Epithelial cell of prostate (primary cell): ENCODE measurements around the gene MANBA.
A peak's percentile ranks its signal among the peaks of the same experiment; 100 is the strongest.
"Not testable (repeated sequence)": the region's sequence is repeated elsewhere in the genome, so short reads cannot be mapped to it uniquely, and the experiment has no call there.

Experiments used
- DNase-seq: peaks from one replicate; pipeline ENCODE4 v3.0.0-alpha.2; 2011; ENCODE audit warnings: low read depth, low spot score
- H3K27ac ChIP-seq: fragments of 450-650 bp; 2 replicates; pipeline ENCODE4 v1.5.1; 2017; ENCODE audit warnings: mild to moderate bottlenecking

The MANBA gene

DNA sequence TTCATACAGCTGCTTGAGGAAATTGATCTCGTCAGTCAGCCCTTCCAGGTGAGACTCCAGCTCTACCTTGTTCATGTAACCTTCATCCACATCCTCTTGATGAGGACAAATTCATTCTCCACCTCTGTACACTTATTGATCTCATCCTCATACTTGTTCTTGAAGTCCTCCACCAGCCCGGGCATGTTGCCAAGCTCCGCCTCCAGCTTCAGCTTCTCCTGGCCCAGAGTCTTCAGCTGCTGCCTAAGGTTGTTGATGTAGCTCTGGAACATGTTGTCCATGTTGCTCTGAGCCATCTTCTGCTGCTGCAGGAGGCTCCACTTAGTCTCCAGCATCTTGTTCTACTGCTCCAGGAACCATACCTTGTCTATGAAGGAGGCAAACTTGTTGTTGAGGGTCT lies 31.3 kb downstream of the MANBA start:
- DNase-seq, H3K27ac ChIP-seq: not testable (repeated sequence)

DNA sequence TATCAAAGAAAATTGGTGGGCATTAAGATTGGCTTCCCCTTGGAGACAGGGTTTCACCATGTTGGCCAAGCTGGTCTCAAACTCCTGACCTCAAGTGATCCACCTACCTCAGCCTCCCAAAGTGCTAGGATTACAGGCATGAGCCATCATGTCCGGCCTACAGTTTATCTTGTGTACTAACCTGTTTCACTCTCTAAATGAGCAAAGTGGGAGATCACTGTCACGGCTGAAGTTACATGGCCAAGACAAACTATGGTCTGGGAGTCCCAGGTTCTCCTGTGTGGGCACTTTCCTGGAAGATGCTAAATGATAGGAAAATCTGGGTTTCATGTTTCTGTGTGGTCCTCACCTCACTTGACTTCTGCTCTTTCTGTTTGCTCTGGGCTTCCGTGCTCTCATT lies 33.8 kb downstream of the MANBA start:
- H3K27ac ChIP-seq, DNase-seq: not testable (repeated sequence)

DNA sequence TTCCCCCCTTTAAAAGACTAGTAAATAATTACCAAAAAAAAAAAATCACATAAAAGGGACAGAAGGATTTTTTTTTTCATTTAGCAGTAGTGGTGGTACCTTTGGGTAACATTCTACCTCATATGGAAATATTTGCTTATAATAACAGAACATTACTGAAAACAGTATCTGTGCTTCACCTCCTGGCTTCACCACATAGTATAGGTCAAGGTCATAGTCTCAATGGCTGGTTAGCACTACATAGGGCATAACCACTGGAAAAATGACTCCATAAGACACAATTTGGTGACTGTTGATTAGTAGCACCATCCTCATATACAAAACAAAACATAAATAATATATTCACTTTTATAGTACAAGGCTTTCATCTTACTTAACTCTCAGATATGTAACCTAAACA lies 34.7 kb downstream of the MANBA start:
- no peak overlapping the region for H3K27ac ChIP-seq
- no peak for DNase-seq

DNA sequence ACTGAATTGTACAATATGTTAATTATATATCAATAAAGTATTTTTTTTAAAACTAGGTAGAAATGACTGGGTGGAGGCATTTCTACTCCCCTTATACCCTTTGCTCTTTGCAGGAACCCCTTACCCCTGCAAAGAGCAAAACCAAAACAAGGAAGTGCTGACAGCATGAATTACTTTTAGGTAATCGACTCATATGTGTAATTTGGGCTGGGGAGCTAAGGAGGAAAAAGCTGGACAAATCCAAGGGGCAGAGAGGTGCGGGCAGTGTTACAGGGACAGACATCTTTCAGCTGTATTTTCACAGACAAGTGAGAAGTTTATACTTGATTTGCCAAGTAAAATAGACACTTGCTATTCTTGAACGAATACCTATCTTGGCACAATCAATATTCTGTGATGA lies 35.5 kb downstream of the MANBA start:
- no peak overlapping the region for H3K27ac ChIP-seq
- no peak for DNase-seq

DNA sequence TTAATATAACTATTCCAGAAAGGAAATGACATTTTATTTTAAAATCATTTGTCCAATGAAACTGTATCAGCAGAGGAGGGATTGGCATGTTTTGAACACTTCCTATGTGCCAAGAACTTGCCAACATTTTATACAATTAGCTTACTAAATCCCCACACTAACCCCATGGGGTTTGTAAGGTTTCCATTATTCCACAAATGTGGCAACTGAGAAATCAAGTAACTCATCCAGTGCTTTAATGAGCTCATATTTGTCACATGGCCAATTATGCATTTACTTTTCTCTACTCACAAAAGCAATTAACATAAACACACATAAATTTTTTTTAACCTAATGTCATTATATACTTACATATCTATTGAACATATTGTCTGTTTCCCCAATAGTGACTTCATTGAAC lies 37.3 kb downstream of the MANBA start:
- no peak for DNase-seq

DNA sequence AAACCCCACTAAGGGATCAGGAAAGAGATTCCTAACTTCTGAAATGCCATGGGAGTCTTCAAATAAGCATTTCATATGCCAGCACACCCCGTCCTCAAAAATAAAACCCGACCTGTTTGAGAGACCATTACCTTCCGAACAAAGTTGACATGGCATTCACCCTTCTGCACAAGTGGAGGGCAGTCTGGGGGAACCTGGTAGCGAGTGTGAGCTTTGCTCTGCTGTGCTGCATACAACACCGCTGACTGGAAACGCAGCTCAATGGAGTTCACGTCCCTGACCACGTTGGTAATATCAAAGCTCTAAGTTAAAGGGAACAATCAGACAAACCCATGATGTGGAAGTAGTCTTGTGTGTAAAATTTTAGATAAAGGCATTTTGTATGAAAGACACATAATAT lies 38.0 kb downstream of the MANBA start:
- H3K27ac ChIP-seq: no peak overlapping the region
- no peak for DNase-seq

More for the DNA sequence above, 37.3 kb downstream of the MANBA start:
- H3K27ac ChIP-seq: no peak overlapping the region

DNA sequence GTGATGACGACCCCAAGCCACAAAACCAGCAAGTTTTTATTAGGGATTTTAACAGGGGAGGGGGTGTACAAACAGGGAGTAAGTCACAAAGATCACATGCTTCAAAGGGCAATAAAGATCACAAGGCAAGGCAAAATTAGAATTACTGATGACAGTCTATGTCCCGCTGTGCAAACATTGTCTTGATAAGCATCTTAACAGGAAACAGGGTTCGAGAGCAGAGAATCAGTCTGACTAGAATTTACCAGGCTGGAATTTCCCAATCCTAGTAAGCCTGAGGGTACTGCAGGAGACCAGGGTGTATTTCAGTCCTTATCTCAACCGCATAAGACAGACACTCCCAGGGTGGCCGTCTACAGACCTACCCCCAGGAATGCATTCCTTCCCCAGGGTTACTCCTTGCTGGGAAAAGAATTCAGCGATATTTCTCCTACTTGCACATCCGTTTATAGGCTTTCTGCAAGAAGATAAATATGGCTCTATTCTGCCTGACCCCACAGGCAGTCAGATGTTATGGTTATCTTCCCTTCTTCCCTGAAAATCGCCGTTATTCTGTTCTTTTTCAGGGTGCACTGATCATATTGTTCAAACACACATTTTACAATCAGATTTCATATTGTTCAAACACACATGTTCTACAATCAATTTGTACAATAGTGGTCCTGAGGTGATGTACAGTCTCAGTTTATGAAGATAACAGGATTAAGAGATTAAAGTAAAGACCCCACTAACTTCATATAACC lies 41.8 kb downstream of the MANBA start:
- not testable (repeated sequence) for H3K27ac ChIP-seq, DNase-seq

DNA sequence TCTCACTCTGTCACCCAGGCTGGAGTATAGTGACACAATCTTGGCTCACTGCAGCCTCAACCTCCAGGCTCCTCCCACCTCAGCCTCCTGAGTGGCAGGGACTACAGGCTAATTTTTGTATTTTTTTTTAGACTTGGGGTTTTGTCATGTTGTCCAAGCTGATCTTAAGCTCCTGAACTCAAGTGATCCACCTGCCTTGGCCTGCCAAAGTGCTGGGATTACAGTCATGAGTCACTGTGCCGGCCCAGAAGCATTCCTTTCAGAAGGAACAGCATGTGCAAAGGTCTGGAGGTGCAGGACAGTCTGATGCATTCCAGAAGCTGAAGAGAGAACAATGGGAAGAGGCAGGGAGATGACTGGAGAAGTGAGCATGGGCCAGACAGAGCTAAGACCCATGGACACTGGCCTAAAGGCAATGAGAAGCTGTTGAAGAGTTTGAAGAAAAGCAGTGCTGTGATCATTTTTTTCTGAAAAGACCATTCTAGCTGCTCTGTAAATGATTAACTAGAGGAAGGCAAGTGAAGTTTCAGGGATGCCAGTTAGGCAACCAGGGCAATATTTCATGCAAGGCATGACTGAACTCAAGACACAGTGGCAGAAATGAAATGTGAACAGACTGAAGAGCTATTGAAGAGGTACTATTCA lies 43.2 kb downstream of the MANBA start:
- DNase-seq: peak; percentile 10
- H3K27ac ChIP-seq: peak overlapping the region; percentile 31

DNA sequence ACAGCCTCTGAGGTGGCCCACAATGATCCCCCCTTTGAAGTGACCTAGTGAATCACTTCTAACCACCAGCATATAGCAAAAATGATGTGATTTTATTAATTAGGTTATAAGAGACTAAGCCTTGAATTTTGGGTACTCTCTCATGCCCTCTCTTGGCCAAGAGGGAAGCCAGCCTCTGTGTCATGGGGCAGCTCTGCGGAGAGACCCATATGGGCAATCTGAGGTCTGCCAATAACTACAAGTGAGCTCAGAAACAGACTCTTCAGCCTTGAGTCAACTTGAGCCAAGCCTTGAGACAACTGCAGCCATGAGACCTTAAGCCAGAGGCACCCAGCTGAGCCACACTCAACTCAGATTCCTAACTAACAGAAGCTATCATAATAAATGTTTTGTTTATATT lies 45.7 kb downstream of the MANBA start:
- DNase-seq: no peak
- H3K27ac ChIP-seq: no peak overlapping the region

DNA sequence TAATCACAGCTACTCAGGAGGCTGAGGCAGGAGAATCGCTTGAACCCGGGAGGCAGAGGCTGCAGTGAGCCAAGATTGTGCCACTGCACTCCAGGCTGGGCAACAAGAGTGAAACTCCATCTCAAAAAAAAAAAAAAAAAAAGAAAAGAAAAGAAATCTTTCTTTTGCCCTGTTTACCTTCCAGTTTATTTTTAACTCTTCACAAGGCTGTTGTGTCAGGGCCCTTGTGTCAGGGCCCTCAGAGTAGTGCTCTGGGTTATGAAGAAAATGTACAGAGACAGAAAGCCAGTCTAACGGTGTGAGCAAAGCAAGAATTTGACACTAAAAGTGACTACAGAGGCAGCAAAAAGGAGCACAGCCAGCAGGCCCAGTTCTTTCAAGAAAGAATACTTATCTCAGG lies 47.0 kb downstream of the MANBA start:
- not testable (repeated sequence) for H3K27ac ChIP-seq, DNase-seq

DNA sequence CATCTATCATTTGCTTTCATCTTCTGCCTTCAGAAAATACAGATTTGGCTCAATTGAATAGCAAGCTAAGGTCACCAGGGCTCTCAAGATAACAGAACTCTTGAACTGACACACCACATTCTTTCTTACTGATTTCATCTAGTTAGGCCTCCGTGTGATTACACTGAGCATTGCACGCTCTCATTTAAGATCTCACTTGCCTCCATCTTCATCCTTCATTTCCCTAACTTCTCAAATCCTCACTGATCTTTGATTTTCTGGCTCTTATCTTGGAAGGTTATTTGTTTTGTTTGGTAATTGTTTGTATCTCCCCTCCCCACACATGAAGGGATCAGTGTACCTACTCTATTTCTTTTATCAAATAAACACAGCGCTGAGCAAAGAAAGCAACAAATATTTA lies 47.7 kb downstream of the MANBA start:
- DNase-seq: no peak
- H3K27ac ChIP-seq: no peak overlapping the region

DNA sequence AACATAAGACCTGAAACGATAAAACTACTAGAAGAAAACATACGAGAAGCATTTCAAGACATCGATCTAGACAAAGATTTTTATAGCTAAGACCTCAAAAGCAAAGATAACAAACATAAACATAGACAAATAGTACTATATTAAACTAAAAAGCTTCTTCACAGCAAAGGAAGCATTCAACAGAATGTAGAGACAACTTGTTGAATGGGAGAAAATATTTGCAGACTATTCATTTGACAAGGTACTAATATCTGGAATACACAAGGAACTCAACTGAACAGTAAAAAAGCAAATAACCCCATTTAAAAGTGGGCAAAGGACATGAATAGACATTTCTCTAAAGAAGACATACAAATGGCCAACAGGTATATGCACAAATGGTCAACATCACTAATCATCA lies 49.8 kb downstream of the MANBA start:
- no peak overlapping the region for H3K27ac ChIP-seq
- no peak for DNase-seq

DNA sequence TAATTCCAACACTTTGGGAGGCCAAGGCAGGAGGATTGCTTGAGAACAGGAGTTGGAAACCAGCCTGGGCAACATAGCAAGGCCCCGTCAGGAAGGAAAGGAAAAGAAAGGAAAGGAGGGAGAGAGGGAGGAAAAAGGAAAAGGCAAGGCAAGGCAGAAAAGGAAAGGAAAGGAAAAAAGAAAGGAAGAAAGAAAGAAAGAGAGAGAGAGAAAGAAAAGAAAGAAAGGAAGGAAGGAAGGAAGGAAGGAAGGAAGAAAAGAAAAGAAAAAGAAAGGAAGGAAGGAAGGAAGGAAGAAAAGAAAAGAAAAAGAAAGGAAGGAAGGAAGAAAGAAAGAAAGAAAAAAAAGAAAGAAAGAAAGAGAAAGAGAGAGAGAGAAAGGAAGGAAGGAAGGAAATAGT lies 51.7 kb downstream of the MANBA start:
- not testable (repeated sequence) for DNase-seq, H3K27ac ChIP-seq

DNA sequence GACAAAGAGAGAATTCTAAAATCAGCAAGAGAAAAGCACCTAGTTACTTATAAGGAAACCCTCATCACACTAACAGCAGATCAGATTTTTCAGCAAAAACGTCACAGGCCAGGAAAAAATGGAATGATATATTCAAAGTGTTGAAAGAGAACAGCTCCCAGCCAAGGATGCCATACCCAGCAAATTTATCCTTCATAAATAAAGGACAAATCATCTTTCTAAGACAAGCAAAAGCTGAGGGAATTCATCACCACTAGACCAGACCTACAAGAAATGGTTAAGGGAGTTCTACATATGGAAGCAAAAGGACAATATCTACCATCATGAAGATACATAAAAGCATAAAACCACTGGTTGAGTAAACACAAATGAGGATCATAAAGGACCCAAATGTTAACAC lies 53.6 kb downstream of the MANBA start:
- no peak overlapping the region for H3K27ac ChIP-seq
- no peak for DNase-seq

DNA sequence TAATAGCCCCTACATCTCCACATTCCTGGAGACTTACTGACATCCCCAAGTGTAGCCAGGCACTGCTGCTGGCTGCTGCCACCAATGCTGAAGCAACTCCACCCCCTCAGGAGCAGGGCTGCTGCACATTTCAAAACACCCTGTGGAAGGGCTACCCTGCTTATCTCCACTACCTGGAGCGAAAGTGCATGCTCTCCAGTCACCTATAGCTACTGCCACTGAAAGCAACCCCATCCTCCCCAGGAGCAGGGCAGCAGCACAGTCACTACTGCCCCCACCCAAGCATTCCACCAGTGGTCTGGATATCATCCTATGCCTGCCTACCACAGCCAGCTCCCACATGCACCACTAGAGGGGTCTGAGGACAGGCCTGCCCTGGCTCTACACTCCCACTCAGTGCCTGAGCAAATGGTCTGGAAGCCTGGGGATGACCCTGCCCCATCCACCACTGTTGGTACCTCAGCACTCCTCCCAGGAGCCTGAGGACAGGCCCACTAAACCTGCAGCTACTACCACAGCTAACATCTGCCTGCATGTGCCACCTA lies 55.3 kb downstream of the MANBA start:
- H3K27ac ChIP-seq: no peak overlapping the region
- no peak for DNase-seq

DNA sequence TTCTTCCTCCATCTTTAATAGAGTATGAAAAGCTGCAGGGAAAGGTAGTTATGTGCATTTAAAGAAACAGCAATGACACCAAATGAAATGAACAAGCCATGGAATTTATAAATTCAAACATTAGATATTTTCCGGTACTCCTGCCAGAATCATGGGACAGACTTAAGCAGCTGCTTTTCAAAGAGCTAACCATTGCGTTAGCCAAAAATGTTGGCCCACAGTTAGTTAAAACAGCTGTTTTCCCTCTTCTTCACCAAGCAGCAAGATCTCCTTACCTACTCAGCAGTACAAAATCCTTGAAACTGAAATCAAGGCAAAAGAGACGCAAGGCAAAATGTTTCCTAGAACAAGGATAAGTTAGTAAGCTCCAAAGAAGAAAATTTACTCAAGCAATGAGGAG lies 64.0 kb downstream of the MANBA start:
- H3K27ac ChIP-seq: no peak overlapping the region
- no peak for DNase-seq

DNA sequence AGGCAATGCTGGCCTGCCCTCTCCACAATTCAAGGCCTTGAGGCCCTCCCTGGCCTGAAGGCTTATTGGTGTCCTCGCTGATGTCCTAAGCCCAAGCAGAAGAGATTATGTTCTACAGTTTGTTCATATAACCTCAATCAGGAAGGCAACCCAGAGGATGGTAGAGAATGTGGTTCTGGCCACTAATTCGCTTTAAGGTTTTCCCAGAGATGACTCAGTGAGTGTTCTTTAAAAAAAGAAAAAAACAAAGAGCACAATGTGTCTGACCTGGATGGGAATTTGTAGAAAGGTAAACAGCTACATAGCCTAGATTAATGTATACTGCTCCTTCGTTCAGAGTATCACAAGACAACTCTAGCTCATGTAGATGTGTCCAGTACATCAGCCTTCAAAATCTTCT lies 66.0 kb downstream of the MANBA start:
- no peak overlapping the region for H3K27ac ChIP-seq
- DNase-seq: no peak

DNA sequence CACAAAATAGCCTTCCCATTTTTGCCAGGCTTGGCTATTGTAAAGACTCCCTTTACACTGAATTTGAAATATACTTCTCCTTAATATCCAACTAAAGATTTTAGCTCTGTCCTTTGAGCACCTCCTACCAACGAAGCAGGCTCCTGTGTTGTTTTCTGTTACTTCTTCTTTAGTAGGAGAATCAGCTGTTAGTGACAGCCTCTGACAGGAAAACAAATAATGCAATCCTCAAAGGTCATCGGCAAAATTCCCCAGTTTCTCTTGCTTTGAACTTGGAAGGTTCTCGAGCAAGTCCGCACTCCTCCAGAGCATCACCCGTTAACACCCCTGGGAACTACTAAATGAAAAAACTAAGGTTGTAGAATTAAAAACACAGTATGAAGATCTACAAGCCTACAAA lies 66.9 kb downstream of the MANBA start:
- H3K27ac ChIP-seq: peak overlapping the region; percentile 38
- no peak for DNase-seq

DNA sequence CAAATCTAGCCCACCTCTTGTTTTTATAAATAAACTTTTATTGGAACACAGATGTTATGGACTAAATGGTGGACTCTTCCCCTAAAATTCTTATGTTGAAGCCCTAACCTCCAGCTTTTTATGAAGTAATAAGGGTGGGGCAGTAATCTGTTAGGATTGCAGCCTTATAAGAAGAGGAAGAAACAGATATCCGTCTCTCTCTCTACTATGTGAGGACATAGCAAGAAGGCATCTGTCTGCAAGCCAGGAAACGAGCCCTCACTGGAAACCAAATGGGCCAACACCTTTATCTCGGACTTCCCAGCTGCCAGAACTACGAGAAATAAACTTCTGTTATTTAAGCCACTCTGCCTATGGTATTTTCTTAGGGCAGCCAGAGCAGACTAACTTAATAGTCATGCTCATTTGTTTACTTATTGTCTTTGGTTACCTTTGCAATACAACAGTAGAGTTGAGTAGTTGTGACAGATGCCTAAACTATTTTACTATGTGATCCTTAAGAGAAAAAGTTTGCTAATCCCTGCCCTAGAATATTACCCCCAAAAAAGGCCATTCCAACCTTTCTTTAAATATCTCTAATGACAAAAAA lies 67.4 kb downstream of the MANBA start:
- DNase-seq: no peak
- peak overlapping the region; percentile 38 for H3K27ac ChIP-seq

DNA sequence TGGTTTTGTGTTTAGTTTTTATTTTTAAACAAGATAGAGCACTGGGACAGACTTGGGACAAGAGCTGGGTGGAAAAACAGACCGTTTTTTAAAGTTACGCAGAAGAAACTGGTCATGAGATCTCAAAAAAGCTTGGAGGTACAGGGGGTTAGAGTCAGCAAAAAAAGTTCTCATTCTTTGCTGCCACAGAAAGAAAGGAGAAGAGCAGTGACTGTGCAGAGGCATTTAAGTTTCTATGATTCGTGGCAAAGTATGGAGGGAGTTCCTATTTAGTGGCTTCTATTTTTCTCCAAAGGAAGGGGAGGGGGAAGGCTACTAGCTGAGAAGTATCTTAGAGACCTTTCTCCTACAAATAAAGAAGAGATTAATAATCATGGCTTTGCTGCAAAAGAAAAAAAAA lies 68.3 kb downstream of the MANBA start:
- DNase-seq: no peak
- H3K27ac ChIP-seq: no peak overlapping the region

DNA sequence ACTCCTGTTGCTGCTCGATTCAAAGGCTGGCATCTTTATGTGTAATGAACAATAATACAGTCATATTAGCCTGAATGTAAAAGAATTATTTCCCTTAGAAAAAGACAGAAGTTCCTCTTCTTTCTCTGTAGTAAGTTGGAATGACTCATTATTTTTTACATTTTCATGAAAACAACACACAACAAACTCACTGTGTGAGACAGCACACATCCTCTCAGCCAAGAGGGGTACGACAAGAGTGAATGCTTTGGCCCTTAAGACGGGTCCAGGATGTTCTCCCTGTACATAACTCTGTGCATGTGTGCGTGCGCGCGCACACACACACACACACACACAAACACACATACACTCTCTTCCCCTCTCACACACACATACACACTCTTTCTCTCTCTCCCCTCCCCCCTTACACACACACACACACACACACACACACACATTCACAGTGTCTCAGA lies 72.8 kb downstream of the MANBA start:
- no peak for DNase-seq
- peak overlapping the region; percentile 80 for H3K27ac ChIP-seq
